DOHH2 (cell line): ENCODE data around the gene CBX7.

Experiments
- EZH2phosphoT487 ChIP-seq: fragments of 200-600 bp; sonication (generic); IDR thresholded peaks from 2 replicates; pipeline ENCODE4 v1.6.1; 2017; ENCODE audit warnings: borderline replicate concordance, mild to moderate bottlenecking, antibody characterized with exemption, low read length, moderate library complexity, mixed read lengths
- TF ChIP-seq, protein P1 (sequence below): fragments of 200-600 bp; sonication (generic); IDR thresholded peaks from one replicate; pipeline ENCODE4 v1.5.1; 2014; ENCODE audit warnings: antibody characterized with exemption, mild to moderate bottlenecking, low read depth, low read length; ENCODE audit not compliant: poor library complexity, severe bottlenecking

GRCh38 chr22:39179401-39179827 is 26.9 kb upstream of the CBX7 start:
- TF ChIP-seq, protein P1, sequence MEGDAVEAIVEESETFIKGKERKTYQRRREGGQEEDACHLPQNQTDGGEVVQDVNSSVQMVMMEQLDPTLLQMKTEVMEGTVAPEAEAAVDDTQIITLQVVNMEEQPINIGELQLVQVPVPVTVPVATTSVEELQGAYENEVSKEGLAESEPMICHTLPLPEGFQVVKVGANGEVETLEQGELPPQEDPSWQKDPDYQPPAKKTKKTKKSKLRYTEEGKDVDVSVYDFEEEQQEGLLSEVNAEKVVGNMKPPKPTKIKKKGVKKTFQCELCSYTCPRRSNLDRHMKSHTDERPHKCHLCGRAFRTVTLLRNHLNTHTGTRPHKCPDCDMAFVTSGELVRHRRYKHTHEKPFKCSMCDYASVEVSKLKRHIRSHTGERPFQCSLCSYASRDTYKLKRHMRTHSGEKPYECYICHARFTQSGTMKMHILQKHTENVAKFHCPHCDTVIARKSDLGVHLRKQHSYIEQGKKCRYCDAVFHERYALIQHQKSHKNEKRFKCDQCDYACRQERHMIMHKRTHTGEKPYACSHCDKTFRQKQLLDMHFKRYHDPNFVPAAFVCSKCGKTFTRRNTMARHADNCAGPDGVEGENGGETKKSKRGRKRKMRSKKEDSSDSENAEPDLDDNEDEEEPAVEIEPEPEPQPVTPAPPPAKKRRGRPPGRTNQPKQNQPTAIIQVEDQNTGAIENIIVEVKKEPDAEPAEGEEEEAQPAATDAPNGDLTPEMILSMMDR, result no peak
- TF ChIP-seq EZH2phosphoT487, result no peak
